GM13976 (cell line): ENCODE measurements around the gene SLC2A9.

ENCODE experiments used
- DNase-seq: peaks from one replicate; pipeline ENCODE4 v3.0.0; 2012; ENCODE audit warnings: low spot score
- CTCF ChIP-seq: IDR thresholded peaks from 2 replicates; pipeline ENCODE4 v1.5.1; 2012; ENCODE audit warnings: borderline replicate concordance, mild to moderate bottlenecking; ENCODE audit not compliant: insufficient read depth; ENCODE audit errors: extremely low read depth, missing control alignments, control extremely low read depth
- in situ Hi-C: fragments of 300-500 bp; cut with MboI; formaldehyde crosslinking; loops from one replicate; pipeline ENCODE4 v1.12.0; 2022; ENCODE audit warnings: low sequenced_read_pairs, mixed read lengths, inconsistent platforms; ENCODE audit not compliant: unreplicated experiment

Gene SLC2A9

DNA sequence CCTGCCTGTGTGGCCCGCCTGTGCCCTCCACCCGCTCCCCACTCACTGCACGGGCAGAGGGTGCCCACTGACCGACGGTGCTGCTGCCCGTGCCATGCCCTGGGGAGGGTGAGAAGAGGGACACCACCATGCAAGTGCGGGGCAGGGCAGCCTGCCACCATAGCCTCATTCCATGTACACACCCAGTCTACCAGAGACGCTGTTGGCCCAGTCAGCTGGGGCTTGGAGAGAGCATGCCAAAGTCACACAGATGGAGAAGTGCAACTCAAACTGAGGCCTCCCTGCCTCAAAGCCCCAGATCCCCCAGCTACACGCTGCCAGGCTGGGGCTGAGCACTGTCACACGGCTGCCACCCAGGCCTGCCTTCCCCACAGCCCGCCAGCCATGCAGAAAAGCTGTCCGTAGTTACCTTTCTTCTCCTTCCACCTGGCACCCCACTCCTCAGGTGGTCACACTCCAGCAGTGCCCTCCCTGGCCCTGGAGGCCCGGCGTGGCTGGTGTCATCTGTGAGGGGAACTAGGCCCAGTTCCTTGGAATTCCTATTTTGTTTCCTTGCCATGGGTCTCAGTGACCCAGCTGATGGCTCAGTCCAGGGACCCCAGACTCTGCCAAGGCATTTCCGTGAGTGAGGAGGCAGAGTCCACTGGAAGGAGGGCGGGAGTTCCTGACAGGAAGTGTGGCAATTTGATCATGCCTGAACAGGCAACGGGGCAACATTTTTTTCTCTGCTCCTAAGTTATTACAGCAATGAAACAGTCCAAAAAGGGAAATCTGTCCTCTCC is at the start of gene SLC2A9:
Gene SLC2A9 (minus strand): TSS at position 627 of the 782 bp plus-strand sequence. CDS start 68 bp downstream, at position 559.
- in situ Hi-C loops: no loop called here
- no peak for DNase-seq
- TF ChIP-seq CTCF: no peak

DNA sequence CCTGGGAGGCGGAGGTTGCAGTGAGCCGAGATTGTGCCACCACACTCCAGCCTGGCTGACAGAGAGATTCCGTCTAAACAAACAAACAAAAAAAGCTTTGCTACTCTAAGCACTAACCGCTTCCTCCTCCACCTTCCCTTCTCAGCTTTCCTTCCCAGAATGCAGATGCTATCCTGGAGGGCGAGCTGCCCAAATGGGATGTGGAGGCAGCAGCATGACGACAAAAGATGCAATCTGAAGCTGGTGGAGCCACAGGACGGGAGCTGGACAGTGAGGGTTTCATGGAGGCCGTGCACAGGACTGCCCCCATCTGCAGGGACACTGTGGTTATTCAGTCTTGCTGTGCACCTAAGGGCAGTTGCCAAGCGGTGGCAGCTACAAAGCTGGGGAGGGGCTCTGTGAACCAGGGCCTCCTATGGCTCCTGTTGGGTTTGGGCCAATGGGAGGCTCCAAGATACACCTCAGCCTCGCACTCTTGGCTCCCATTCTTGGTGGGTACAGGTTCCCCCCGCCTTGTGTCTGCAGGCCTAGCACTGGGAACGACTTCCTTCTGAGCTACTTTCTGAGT is 47.9 kb upstream of the SLC2A9 start:
- DNase-seq: no peak
- TF ChIP-seq CTCF: no peak
- in situ Hi-C loops: no loop called here

DNA sequence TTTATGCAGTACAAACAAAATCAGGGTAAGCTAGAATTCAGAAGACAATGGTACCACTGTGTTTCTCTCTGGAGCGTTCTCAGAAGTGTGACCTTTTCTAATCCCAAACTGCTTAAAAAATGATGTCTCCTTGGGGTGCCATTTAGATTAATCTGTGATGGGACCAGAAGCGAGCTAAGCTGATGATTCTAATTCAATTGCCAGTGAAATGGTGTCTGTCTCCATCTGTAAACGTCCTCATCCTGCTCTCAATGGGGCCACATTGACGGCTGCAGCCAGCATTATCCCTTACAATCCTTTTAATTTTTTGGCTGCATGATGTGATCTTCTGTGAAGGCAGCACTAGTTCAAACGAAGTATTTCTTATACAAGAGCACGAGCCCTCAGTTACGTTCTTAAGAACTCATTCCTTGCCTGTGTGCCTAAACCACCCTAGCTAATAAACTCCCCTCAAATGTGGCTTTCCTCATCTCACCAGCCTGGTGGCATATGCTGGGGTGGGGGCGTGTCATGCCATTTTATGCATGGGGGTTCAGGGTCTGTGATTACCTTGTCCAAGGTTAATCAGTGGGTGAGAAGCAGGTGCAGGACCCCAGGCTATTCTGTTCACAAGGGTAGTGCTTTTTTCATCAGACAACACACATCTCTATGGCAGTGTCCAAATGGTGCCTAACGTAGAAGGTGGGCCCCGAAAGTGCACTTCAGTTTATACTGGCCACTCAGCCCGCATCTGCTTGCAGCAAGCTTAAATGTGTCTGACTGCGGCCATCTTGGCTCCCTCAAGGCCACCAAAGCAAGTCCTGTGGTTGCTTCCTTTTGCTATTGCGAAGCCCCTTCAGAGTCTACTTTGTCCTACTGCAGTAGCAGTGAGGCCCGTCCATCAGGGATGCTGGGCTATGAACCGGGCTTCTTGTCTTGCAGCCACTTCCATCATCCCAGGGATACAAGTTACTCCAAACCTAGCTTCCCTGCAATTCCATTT is 45.7 kb upstream of the SLC2A9 start:
- no peak for DNase-seq
- in situ Hi-C loops: no loop called here
- TF ChIP-seq CTCF: no peak

GRCh38 chr4:10066206-10066605 is 44.9 kb upstream of the SLC2A9 start:
- no peak for DNase-seq
- no peak for TF ChIP-seq CTCF
- in situ Hi-C loops: no loop called here

- no peak for TF ChIP-seq CTCF
- in situ Hi-C loops: no loop called here
- no peak for DNase-seq
Measured at GRCh38 chr4:10063544-10064300, 42.4 kb upstream of the SLC2A9 start.
